Dendritic cell treated with granulocyte-macrophage colony-stimulating factor and Interleukin-4, amounts not matched to agents 40 ng/mL and 50 ng/mL, for 4 days (primary cell): Measurements from ENCODE around the gene WDR90.

Experiments used
- H3K27ac Mint-ChIP-seq: one replicate; pipeline ENCODE4 v1.8.0; 2022; ENCODE audit warnings: mild to moderate bottlenecking, mixed read lengths
- H3K27me3 Mint-ChIP-seq: one replicate; pipeline ENCODE4 v1.8.0; 2022; ENCODE audit warnings: mild to moderate bottlenecking, mixed read lengths
- H3K36me3 Mint-ChIP-seq: one replicate; pipeline ENCODE4 v1.8.0; 2022; ENCODE audit warnings: low read depth, mixed read lengths
- H3K4me1 Mint-ChIP-seq: one replicate; pipeline ENCODE4 v1.8.0; 2022; ENCODE audit warnings: low read depth, mixed read lengths
- H3K4me3 Mint-ChIP-seq: one replicate; pipeline ENCODE4 v1.8.0; 2022; ENCODE audit warnings: mild to moderate bottlenecking, moderate library complexity, mixed read lengths
- H3K9me3 Mint-ChIP-seq: one replicate; pipeline ENCODE4 v1.8.0; 2022; ENCODE audit warnings: mixed read lengths
- intact Hi-C: fragments of 100-400 bp; cut with micrococcal nuclease; formaldehyde crosslinking; loops from one replicate; pipeline ENCODE4 v1.15.0; 2022

Gene WDR90

GRCh38 chr16:667780-668518 is 18.8 kb downstream of the WDR90 start, which contains the start of gene RHOT2:
Gene RHOT2 (plus strand): TSS chr16:668132. CDS start chr16:668200, 68 bp downstream.
- Mint-ChIP-seq H3K27me3 (no peaks in the 10 kb centered on the region), H3K36me3 (peaks cover 45% of the 10 kb centered on the region), H3K4me3 (peak within 1 kb of the TSS; percentile 82), H3K9me3 (no peaks in the 10 kb centered on the region), H3K27ac (peak within 1 kb of the TSS; percentile 84), H3K4me1 (peaks cover 16% of the 10 kb centered on the region)
- intact Hi-C loops: loop anchor here (1.0 kb wide), 1 partner anchor 89 kb away; no protein-coding TSS in a partner anchor

GRCh38 chr16:668519-669171 is 19.5 kb downstream of the WDR90 start:
- H3K27ac Mint-ChIP-seq: peak overlapping the region; percentile 84
- H3K36me3 Mint-ChIP-seq: peaks cover 50% of the 10 kb centered on the region
- H3K9me3 Mint-ChIP-seq: no peaks in the 10 kb centered on the region
- intact Hi-C loops: no loop called here
- peaks cover 16% of the 10 kb centered on the region for H3K4me1 Mint-ChIP-seq
- peak overlapping the region; percentile 82 for H3K4me3 Mint-ChIP-seq
- H3K27me3 Mint-ChIP-seq: no peaks in the 10 kb centered on the region

- H3K4me3 Mint-ChIP-seq: no peak overlapping the region
- H3K36me3 Mint-ChIP-seq: peaks cover 61% of the 10 kb centered on the region
- no peak overlapping the region for H3K27ac Mint-ChIP-seq
- no peaks in the 10 kb centered on the region for H3K9me3 Mint-ChIP-seq
- intact Hi-C loops: no loop called here
- H3K4me1 Mint-ChIP-seq: peaks cover 23% of the 10 kb centered on the region
- H3K27me3 Mint-ChIP-seq: peaks cover 3% of the 10 kb centered on the region
Measured at GRCh38 chr16:669666-670065, 20.5 kb downstream of the WDR90 start.

- Mint-ChIP-seq H3K27ac (no peak overlapping the region), H3K4me1 (peaks cover 30% of the 10 kb centered on the region), H3K9me3 (no peaks in the 10 kb centered on the region), H3K4me3 (no peak overlapping the region), H3K36me3 (peaks cover 65% of the 10 kb centered on the region), H3K27me3 (peaks cover 13% of the 10 kb centered on the region)
- intact Hi-C loops: no loop called here
Measured at GRCh38 chr16:670485-671352, 21.6 kb downstream of the WDR90 start.

DNA sequence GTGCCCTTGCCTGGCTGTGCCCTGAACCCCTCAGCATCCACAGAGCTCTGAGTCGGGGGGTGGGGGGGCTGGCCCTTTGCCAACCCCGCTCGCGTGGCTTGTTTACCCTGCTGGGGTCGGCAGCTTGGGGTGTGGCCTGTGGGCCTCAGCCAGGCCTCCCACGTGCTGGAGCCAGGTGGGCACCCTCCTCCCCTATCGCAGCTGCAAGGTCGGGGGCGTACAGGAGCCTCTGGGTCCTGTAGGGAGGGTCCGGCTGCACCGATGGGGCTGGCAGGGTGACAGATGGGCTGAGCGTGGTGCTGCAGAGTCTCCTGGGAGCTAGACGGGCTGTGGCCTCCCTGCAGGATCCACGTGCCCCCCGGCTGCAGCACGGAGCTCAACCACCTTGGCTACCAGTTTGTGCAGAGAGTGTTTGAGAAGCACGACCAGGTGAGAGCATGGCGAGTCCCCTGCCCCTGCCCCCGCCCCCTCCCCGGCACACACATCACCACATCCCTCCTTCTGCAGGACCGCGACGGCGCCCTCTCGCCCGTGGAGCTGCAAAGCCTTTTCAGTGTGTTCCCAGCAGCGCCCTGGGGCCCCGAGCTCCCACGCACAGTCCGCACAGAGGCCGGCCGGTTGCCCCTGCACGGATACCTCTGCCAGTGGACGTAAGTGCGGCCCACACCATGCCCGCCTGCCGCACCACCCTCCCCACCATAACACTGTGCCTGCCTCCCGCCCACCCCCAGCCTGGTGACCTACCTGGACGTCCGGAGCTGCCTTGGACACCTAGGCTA is 22.4 kb downstream of the WDR90 start:
- peaks cover 65% of the 10 kb centered on the region for H3K36me3 Mint-ChIP-seq
- no peak overlapping the region for H3K4me3 Mint-ChIP-seq
- H3K9me3 Mint-ChIP-seq: no peaks in the 10 kb centered on the region
- peaks cover 30% of the 10 kb centered on the region for H3K4me1 Mint-ChIP-seq
- intact Hi-C loops: no loop called here
- peaks cover 21% of the 10 kb centered on the region for H3K27me3 Mint-ChIP-seq
- H3K27ac Mint-ChIP-seq: no peak overlapping the region

DNA sequence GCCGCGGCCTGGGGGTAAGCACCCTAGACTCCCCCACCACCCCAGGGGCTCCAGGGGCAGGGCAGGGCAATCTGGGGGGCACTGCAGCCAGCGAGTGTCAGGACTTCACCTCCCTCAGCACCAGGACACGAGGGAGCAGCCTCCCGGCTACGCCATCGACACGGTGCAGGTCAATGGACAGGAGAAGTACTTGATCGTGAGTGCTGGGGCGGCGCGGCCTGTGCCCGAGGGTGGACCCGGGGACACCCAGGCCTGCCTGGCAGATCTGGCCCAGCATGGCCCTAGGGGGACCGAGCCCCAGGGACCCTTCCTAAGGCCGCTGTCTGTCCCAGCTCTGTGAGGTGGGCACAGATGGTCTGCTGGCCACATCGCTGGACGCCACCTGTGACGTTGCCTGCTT is 23.2 kb downstream of the WDR90 start:
- Mint-ChIP-seq H3K4me3 (no peak overlapping the region), H3K27me3 (peaks cover 29% of the 10 kb centered on the region), H3K27ac (no peak overlapping the region), H3K36me3 (peaks cover 65% of the 10 kb centered on the region), H3K9me3 (no peaks in the 10 kb centered on the region), H3K4me1 (peaks cover 30% of the 10 kb centered on the region)
- intact Hi-C loops: no loop called here

GRCh38 chr16:672851-673250 is 23.7 kb downstream of the WDR90 start:
- Mint-ChIP-seq H3K36me3 (peaks cover 65% of the 10 kb centered on the region), H3K4me3 (no peak overlapping the region), H3K27me3 (peaks cover 33% of the 10 kb centered on the region), H3K27ac (no peak overlapping the region), H3K4me1 (peaks cover 26% of the 10 kb centered on the region), H3K9me3 (no peaks in the 10 kb centered on the region)
- intact Hi-C loops: no loop called here

- Mint-ChIP-seq H3K27ac (no peak overlapping the region), H3K9me3 (no peaks in the 10 kb centered on the region), H3K4me1 (peaks cover 25% of the 10 kb centered on the region), H3K4me3 (no peak overlapping the region), H3K36me3 (peaks cover 65% of the 10 kb centered on the region), H3K27me3 (peaks cover 38% of the 10 kb centered on the region)
- intact Hi-C loops: no loop called here
Measured at GRCh38 chr16:673399-673991, 24.3 kb downstream of the WDR90 start.

DNA sequence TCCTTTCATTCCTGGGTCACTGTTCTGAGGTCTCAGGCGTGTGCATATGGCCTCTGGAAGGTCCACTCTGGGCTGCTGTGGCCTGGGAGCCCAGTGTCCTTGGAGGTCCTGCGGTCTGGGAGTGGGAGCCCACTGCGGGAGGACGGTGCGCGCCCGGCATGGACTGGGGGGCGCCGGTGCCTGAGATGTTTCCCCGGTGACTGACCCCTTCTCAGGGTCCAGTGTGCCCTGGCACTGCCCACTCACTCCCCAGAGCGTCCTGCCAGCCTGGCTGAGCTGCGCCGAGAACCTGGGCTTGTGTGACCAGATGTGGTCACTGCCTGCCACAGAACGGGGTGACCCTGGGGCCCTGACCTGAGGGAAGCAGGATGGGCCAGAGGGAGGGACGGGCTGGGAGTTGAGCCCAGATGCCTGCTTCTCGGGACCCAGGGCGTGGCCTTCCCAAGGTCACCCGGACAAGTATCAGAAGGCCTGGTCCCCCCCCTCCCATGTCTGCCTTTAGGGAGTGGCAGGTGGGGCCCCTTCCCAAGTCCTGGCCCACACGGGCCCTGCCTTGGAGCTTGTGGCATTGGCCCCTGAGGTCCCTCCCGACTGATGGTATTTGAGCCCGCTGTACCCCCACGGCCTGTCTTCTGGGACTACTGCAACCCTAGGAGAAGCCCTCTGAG is 25.2 kb downstream of the WDR90 start:
- Mint-ChIP-seq H3K4me1 (peaks cover 25% of the 10 kb centered on the region), H3K4me3 (no peak overlapping the region), H3K36me3 (peaks cover 57% of the 10 kb centered on the region), H3K27me3 (peaks cover 38% of the 10 kb centered on the region), H3K27ac (peak overlapping the region; percentile 10), H3K9me3 (no peaks in the 10 kb centered on the region)
- intact Hi-C loops: no loop called here

DNA sequence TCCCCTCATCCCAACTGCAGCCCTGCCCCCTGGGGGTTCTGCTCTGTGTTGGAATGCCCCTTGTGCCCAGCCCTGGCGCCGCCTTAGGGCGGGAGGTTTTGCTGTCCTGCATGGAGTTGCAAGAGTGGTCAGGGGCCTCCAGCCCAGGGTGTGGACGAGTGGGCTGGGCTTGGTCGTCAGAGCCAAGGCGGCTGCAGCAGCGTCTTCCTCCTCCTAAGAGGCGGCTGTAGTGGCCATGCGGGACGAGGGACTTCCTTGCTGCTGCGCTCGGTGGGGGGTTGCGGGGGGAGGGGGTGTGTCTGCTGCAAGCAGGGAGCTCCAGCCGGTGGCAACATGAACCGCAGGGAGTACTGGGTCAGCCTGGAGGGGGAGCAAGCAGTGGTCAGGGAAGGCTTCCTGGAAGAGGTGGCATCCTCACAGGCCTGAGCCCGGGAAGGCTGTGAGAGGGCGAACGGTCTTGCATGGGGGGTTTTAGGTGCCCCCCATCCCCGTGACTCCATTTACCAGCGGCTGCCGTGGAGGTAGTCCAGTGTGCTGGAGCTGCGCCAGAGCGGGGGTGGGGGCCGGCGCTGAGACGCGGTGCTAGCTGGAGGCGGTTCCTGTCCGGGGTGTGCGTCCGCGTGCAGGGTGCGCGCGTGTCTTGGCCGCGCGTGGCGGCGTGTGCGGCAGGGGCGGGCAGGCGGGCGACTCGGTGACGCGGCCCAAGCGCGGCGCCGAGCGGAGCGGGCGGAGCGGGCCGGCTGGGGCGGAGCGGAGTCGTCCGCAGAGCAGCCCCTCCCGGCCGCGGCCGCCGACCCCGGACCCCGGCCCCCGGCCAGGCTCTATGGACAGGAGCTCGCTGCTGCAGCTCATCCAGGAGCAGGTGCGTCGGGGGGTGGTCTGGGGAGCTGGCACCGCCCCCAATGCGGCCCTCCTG is 26.1 kb downstream of the WDR90 start, which contains the start of gene RHBDL1:
RHBDL1 (plus strand) TSS at position 704 of the 916 bp plus-strand sequence; CDS start at position 824, 120 bp downstream.
- peaks cover 49% of the 10 kb centered on the region for H3K36me3 Mint-ChIP-seq

DNA sequence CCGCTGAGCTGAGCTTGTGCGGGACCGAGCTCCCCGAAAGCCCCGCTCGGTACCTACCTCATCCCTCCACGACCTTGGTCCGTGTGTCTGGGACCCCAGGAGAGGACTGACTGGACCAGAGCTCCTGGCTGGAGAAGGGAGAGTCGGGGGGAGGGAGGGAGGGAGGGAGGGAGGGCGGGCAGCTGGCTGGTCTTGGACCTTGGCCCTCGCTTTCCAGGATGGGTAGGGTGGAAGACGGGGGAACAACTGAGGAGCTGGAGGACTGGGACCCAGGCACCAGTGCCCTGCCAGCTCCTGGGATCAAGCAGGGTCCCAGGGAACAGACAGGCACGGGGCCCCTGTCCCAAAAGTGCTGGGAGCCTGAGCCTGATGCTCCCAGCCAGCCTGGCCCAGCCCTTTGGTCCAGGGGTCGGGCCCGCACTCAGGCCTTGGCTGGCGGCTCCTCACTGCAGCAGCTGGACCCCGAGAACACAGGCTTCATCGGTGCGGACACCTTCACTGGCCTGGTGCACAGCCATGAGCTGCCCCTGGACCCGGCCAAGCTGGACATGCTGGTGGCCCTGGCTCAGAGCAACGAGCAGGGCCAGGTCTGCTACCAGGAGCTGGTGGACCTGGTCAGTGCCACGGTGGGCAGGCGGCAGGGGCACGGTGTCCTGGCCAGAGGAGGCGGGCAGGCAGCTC is 26.9 kb downstream of the WDR90 start:
- Mint-ChIP-seq H3K27me3 (peaks cover 38% of the 10 kb centered on the region), H3K27ac (no peak overlapping the region), H3K4me3 (no peak overlapping the region), H3K9me3 (no peaks in the 10 kb centered on the region), H3K4me1 (peaks cover 28% of the 10 kb centered on the region), H3K36me3 (peaks cover 43% of the 10 kb centered on the region)
- intact Hi-C loops: no loop called here

More for the DNA sequence above, 26.1 kb downstream of the WDR90 start, which contains the start of gene RHBDL1:
- Mint-ChIP-seq H3K27ac (peak within 1 kb of the TSS; percentile 10), H3K9me3 (no peaks in the 10 kb centered on the region), H3K4me3 (peak within 1 kb of the TSS; percentile 66), H3K27me3 (peaks cover 38% of the 10 kb centered on the region), H3K4me1 (peaks cover 25% of the 10 kb centered on the region)
- intact Hi-C loops: no loop called here
